ENCODE results near the gene ADAM22. TPM values are rescaled to one million over a fixed set of nuclear protein-coding genes. Genes with fewer than 3 reads are reported as not detected.

The ADAM22 gene
- total RNA-seq, 1 experiment from 2014 or later, result 10.1 TPM

- Mint-ChIP-seq H3K27ac (ENCODE audit: unreplicated experiment) (no peak overlapping the region), H3K4me1 (ENCODE audit: low read depth, unreplicated experiment) (peaks cover 7% of the 10 kb centered on the region), H3K9me3 (ENCODE audit: unreplicated experiment) (no peaks in the 10 kb centered on the region), H3K36me3 (ENCODE audit: insufficient read depth, unreplicated experiment) (no peaks in the 10 kb centered on the region), H3K27me3 (ENCODE audit: insufficient read depth, unreplicated experiment) (no peaks in the 10 kb centered on the region), H3K4me3 (ENCODE audit: unreplicated experiment) (no peak overlapping the region)
- CTCF ChIA-PET, result no interaction called here
- DNase-seq, result no peak
- H3K27me3 ChIP-seq (replicated peaks; ENCODE audit: control insufficient read depth, insufficient read depth, low read length), result no peaks in the 10 kb centered on the region
- TF ChIP-seq CTCF (IDR thresholded peaks at IDR 0.05; ENCODE audit: insufficient read depth in 1 of 2, low read depth in 1 of 2, low read length in 1 of 2, severe bottlenecking in 1 of 2, unreplicated experiment in 1 of 2), result no peak
- intact Hi-C loops (cut with micrococcal nuclease; ENCODE audit: unreplicated experiment), result no loop called here
- no peak overlapping the region for H3K4me3 ChIP-seq (ENCODE audit: low read depth, low read length)
- H3K36me3 ChIP-seq (ENCODE audit: control insufficient read depth, insufficient read depth, low read length), result no peaks in the 10 kb centered on the region
- POLR2A ChIA-PET, result no interaction called here
- no TSS peak for BruUV-seq (replicated peaks)
- no peaks in the 10 kb centered on the region for H3K4me1 ChIP-seq
- H3K9me3 ChIP-seq, result no peaks in the 10 kb centered on the region
Measured at GRCh38 chr7:88013981-88014380, 79.9 kb downstream of the ADAM22 start.

GRCh38 chr7:88014581-88014980 is 80.5 kb downstream of the ADAM22 start:
- Histone ChIP-seq H3K4me3 (ENCODE audit: low read depth, low read length) (no peak overlapping the region), H3K36me3 (ENCODE audit: control insufficient read depth, insufficient read depth, low read length) (no peaks in the 10 kb centered on the region), H3K9me3 (no peaks in the 10 kb centered on the region), H3K27me3 (replicated peaks; ENCODE audit: control insufficient read depth, insufficient read depth, low read length) (no peaks in the 10 kb centered on the region), H3K4me1 (no peaks in the 10 kb centered on the region)
- no peaks in the 10 kb centered on the region for H3K36me3 Mint-ChIP-seq (ENCODE audit: insufficient read depth, unreplicated experiment)
- no peaks in the 10 kb centered on the region for H3K27me3 Mint-ChIP-seq (ENCODE audit: insufficient read depth, unreplicated experiment)
- BruUV-seq (replicated peaks), result no TSS peak
- ChIA-PET POLR2A (no interaction called here), CTCF (no interaction called here)
- no peak for TF ChIP-seq CTCF (IDR thresholded peaks at IDR 0.05; ENCODE audit: insufficient read depth in 1 of 2, low read depth in 1 of 2, low read length in 1 of 2, severe bottlenecking in 1 of 2, unreplicated experiment in 1 of 2)
- H3K27ac Mint-ChIP-seq (ENCODE audit: unreplicated experiment), result no peak overlapping the region
- H3K4me1 Mint-ChIP-seq (ENCODE audit: low read depth, unreplicated experiment), result peaks cover 7% of the 10 kb centered on the region
- intact Hi-C loops (cut with micrococcal nuclease; ENCODE audit: unreplicated experiment), result no loop called here
- H3K4me3 Mint-ChIP-seq (ENCODE audit: unreplicated experiment), result no peak overlapping the region
- H3K9me3 Mint-ChIP-seq (ENCODE audit: unreplicated experiment), result no peaks in the 10 kb centered on the region
- no peak for DNase-seq

- Mint-ChIP-seq H3K27ac (ENCODE audit: unreplicated experiment) (no peak overlapping the region), H3K9me3 (ENCODE audit: unreplicated experiment) (no peaks in the 10 kb centered on the region), H3K4me3 (ENCODE audit: unreplicated experiment) (no peak overlapping the region), H3K4me1 (ENCODE audit: low read depth, unreplicated experiment) (peaks cover 7% of the 10 kb centered on the region), H3K36me3 (ENCODE audit: insufficient read depth, unreplicated experiment) (no peaks in the 10 kb centered on the region), H3K27me3 (ENCODE audit: insufficient read depth, unreplicated experiment) (no peaks in the 10 kb centered on the region)
- intact Hi-C loops (cut with micrococcal nuclease; ENCODE audit: unreplicated experiment), result no loop called here
- ChIA-PET CTCF (no interaction called here), POLR2A (no interaction called here)
- no peaks in the 10 kb centered on the region for H3K36me3 ChIP-seq (ENCODE audit: control insufficient read depth, insufficient read depth, low read length)
- H3K9me3 ChIP-seq, result no peaks in the 10 kb centered on the region
- H3K4me1 ChIP-seq, result no peaks in the 10 kb centered on the region
- no peaks in the 10 kb centered on the region for H3K27me3 ChIP-seq (replicated peaks; ENCODE audit: control insufficient read depth, insufficient read depth, low read length)
- TF ChIP-seq CTCF (IDR thresholded peaks at IDR 0.05; ENCODE audit: insufficient read depth in 1 of 2, low read depth in 1 of 2, low read length in 1 of 2, severe bottlenecking in 1 of 2, unreplicated experiment in 1 of 2), result no peak
- no peak for DNase-seq
- no TSS peak for BruUV-seq (replicated peaks)
- no peak overlapping the region for H3K4me3 ChIP-seq (ENCODE audit: low read depth, low read length)
Measured at GRCh38 chr7:88015309-88015708, 81.3 kb downstream of the ADAM22 start.

Data from Caco-2 (cell line).